HL-60/S4 (cell line): ENCODE measurements around the gene TTC8.
"Not testable (repeated sequence)": the region's sequence is repeated elsewhere in the genome, so short reads cannot be mapped to it uniquely, and the experiment has no call there.

Experiments used
- in situ Hi-C: fragments of 300-500 bp; cut with MboI; formaldehyde crosslinking; loops from 2 replicates; pipeline ENCODE4 v1.14.3; 2022; ENCODE audit warnings: low sequenced_read_pairs

The TTC8 gene

DNA sequence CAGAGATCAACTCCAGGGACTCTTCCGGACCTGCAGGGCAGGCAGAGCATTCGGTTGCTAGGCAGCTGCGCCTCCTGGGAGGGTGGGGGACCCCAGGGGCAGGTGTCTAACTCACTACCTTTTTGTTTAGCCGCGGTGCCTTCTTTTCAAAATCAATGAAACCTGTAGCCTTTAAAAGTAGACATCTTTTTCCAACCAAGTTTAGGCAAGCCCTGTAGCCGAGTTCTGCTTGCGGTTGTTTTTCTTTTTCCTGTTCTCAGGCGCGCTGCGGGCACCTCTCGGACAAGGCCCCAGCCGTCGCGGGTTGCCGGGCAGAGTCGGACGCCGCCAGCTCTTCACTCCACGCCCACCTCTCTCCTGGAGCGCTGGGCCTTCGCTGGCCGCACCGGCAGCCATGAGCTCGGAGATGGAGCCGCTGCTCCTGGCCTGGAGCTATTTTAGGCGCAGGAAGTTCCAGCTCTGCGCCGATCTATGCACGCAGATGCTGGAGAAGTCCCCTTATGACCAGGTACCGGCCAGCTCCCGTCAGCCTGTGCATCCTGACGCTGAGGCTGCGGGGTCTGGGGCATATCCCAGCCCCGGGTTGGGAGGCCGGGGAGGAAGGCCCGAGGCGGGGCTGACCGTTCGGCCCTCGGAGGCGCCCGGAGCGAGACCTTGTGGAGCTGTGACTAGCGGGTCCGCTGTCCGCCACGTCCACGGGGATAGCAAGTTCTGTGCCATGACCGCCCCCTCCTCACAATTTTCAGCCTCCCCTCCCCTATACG lies at the start of gene TTC8:
Gene TTC8 (plus strand): TSS at position 338 of the 764 bp plus-strand sequence. CDS start 57 bp downstream, at position 395.
- in situ Hi-C loops: no loop called here

DNA sequence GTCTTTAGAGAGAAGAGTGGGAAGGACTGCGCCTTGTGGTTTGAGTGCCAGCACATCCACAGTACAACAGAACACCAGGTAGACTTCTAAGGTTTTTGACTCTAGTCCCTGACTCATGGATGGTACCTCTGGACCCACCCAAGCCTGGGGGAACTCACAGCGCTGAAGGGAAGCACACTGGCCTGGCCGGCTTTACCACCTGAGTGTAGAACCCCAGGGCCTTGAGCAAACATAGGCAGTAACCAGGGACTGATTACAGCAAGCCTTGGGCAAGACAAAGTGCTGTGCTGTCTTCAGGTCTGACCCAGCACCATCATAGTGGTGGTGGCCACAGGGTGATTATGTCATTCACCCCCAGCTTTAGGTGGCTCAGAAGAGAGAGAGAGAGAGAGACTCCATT lies 48.9 kb upstream of the TTC8 start:
- in situ Hi-C loops: no loop called here

DNA sequence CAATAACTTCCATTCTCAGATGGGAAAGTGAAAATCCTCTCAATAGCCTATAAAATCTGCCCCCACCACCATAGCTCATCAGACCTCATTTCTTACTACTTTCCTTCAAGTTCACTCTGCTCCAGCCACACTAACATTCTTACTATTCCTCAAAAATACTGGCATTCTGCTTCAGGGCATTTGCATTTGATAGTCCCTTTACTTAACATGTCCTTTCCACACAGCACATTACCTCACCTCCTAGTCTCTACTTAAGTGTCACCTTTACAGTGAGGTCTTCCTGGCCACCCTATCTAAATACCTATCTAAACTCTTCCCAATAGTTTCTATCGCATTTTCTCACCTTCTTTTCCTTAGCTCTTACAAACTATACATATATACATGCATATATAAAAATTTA lies 38.5 kb upstream of the TTC8 start:
- in situ Hi-C loops: no loop called here

DNA sequence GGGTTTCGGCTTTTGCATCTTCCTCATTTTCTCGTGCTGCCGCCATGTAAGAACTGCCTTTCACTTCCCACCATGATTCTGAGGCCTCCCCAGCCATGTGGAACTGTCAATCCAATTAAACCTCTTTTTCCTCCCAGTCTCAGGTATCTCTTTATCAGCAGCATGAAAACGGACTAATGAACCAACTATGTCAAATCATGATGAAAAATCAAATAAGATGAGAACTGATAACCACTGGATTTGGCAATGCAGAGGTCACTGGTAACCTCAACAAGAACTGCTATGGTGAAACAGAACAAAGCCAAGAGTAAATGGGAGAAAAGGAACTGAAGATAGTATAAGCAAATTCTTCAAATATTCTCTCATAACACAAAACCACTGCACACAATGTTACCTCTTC lies 37.7 kb upstream of the TTC8 start:
- in situ Hi-C loops: no loop called here

DNA sequence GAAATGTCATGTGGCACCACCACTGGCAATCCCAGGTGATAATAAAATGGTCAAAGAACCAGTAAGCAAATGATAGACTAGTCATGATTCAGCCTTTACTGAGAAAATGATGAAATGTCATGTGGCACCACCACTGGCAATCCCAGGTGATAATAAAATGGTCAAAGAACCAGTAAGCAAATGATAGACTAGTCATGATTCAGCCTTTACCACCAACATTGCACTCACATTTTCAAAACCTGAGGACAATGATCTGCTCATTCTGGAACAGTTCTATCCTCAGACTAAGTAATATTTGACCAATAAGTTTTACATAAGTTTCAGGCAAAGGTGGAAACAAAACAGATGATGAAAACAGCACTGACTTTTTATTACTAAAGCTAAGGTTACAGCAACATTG lies 34.9 kb upstream of the TTC8 start:
- in situ Hi-C loops: not testable (repeated sequence)

DNA sequence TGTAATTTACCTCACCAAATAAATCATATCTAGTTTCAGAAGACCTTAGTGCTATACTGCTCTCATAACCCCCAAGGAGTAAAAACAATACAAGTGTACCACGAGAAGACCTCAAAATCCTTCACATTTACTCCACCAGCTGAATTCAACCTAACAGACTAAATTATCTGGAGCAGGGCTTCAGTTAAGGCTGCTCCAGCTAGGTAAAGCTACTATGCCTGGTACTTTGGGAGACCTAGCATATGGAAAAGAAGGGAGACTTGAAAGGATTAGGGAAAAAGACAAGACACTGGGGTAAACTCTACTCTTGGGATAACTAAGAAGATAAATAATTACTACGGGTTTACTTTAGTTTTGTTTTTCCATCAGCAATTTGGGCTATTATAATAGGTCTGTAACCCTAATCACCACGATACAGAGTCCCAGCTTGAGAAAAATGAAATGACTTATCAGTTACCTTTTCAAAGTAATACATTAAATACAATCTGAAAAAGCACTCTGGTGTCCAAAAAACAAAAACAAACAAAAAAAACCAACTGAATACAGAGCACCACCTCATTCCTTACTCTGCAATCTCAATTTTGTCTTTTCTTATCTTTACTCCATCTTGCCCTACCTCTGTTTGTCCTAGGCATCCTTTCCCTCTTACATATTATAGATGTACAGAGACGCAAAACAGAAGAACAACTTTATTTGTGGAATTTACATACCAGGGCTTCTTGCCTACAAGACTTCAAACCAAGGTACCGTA lies 33.8 kb upstream of the TTC8 start:
- in situ Hi-C loops: no loop called here

DNA sequence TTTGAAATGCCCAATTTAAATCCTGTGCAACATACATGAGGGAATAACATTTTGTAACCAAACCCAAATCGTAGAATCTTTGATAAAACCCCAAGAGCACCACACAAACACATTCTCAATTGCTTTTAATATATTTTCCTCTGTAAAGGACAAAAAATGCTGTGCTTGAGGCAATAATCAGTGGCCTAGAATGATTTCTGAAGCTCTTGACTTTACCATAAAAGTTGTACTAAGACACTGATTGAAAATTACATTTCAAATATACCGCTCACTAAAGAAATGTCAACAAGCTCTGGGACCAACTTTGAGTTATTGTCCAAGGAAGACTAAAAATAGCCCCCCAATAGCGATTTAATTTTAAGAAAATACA lies 33.2 kb upstream of the TTC8 start:
- in situ Hi-C loops: no loop called here

DNA sequence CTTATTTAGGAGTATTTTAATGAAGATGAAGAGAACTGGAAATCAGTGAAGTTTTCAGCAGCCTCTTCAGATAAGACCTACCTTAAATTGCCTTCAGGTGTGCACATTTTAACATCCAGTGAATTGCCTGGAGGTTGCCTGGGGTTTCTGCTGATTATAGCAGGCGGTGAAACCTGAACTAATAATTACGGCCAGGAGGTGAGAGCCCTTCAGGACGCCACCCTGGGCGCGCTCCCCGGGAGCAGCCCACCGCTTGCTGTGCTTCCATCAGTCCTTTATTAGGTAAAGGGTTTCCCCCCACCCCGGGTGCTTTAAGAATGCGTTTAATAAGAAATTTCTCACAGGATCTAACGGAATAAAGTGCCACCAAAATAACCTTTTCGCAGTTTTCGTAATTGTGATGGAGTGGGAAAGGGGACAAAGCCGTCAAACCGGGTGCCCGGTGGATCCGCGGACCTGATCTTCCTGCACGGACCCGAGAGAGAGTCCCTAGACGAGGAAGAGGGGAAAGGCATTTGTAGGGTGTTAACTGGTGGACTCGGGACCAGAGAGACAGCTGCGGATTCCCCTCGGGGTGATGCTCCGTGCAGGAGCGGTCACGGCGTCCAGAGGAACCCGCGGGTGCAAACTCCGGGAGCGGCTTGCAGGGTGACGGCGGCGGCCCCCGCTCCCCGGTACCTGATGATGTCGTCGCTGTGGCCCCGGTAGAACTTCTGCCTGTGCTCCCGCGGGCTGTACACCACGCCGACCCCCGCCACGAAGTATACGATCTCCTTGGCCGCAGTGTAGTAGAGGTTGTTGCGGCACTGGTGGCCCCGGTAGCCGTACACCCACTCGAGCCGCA lies 32.6 kb upstream of the TTC8 start:
- in situ Hi-C loops: no loop called here

DNA sequence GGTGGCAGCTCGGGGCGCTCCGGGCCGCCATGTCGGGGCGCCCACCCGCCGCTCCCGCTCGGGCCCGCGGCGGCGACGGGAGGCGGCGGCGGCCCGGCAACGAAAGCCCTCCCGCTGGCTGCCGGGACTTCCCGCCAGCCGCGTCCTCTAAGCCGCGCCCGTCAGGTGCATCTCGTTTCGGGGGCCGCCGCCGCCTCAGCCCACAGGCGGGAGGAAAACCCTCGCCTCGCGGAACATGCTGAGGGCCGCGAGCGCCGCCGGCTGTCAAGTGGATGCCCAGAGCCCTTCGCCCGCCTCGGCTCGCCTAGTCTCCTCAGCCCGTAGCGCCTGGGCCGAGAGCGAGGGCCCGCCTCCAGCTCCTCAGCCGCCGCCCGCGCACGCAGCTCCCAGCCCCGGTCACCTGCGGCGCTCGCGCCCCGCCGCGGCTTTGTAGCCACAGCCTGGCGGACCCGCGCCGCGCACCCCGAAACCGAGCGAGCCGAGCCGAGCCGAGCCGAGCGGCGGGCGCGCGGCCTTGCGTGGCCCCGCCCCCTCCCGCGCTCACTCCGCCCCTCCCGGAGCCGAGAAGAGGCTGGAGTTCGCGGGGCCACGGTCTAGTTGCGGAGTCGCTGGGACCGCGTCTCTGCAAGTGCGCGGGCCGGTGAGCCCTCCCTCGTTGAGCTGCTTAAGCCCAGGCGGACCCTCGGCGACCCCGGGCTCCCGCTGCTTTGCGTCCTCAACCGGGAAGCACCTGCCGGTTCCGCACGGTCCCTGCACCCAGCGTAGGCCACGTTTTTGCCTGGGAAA lies 31.8 kb upstream of the TTC8 start, which contains the start of gene EML5:
Gene EML5 (minus strand): TSS at position 481 of the 786 bp plus-strand sequence. CDS start 450 bp downstream, at position 31.
- in situ Hi-C loops: no loop called here

DNA sequence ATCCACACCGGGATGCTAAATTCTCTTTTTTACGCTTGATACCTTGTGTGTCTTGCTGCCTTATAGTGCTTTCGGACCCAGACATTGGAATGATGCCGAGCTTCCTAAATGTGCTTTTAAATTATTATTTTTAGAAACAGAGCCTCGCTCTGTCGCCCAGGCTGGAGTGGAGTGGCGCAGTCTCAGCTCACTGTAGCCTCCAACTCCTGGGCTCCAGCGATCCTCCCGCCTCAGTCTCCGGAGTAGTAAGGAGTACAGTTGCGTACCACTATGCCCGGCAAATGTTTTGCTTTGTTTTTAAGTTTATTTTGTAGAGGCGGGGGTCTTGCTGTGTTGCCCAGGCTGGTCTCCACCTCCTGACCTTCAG lies 31.2 kb upstream of the TTC8 start:
- in situ Hi-C loops: no loop called here

DNA sequence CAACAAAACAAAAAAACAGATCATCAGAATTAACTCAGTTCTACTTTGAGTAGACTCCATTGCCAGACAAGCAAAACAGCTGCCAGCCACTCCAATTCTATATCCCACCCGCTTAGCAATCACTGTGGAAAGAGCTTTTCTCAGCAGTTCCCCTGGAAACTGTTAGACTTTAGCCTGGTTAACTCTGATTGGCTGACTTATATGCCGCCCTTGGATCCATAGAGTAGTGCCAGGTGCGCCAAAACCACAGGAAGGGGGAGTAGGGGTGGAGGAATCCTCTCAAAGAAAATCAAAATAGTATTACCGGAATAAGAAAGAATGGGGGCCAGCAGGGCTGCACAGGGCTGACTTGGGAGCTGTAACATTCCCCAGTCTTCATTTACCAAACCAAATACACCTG lies 26.3 kb upstream of the TTC8 start:
- in situ Hi-C loops: no loop called here

DNA sequence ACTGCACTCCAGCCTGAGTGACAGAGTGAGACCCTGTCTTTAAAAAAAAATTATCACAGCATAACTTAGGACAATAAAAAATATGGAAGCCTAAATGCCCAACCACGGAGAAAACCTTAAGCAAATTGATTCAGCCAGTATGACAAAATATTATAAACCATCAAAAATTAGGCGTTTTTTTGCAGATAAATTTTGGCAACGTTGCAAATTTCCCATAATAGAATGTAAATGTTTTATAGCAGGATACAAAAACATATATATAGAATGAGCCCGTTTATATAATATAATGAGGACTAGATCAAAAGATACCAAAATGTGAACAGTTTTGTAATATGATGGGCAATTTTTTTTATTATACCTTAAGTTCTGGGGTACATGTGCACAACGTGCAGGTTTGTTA lies 24.9 kb upstream of the TTC8 start:
- in situ Hi-C loops: no loop called here

DNA sequence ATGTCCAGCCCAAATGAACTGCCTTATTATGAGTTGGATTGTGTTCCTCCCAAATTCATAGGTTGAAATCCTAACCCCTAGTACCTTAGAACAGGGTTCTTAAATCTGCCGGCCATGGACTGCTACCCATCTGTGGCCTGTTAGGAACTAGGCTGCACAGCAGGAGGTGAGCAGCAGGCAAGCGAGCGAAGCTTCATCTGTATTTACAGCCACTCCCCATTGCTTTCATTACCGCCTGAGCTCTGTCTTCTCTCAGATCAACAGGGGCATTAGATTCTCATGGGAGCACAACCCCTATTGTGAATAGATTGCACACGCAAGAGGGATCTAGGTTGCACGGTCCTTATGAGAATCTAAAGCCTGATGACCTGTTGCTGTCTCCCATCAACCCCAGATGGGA lies 21.9 kb upstream of the TTC8 start:
- in situ Hi-C loops: no loop called here

DNA sequence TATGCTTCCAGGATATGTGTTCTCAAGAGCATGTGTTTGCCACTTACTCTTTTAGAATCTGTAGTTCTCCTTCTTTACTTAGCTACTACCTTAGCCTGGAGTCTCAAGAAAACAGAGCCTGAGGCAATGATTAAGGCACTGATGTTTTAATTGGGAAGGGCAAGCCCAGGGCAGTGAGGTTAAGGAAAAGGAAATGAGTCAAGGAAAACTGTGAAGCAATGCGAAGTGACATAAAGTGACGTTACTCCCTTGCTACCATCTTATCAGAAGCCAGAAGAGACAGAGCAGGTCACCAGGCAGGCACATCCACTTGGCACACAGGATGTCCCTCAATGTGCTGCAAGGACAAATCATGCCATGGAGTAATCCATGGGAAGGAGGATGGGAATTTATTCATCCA lies 20.4 kb upstream of the TTC8 start:
- in situ Hi-C loops: no loop called here

DNA sequence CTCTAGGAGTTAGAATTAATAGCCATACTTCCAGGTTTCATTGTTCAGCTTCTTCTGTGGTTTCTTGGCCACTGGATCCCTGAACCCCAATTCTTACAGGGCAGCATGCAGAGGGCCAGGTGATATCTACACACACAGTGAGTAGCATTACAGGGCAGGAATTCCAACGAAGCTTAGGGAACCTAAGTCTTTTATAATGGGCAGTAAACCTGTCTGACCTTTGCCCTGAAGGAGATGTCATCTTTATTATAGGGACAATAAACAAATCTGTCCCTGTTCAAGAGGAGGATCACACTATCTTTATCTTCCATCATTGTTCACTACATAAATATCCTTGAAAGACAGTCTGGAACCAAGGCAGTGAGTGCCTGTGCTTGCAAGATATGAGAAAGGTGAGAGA lies 20.0 kb upstream of the TTC8 start:
- in situ Hi-C loops: no loop called here

DNA sequence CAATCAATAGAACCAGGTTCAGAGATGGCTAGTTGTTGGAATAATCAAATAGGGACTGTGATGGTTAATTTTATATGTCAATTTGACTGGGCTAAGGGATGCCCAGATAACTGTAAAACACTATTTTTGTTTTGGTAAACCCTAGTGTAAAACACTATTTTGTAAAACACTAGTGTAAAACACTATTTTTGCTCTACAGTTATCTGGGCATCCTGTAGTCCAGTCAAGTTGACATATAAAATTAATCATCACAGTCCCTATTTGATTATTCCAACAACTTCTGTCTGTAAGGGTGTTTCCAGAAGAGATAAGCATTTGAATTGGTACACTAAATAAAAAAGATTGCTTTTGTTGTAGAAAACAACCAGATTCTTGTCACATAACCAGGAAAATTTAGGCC lies 16.1 kb upstream of the TTC8 start:
- in situ Hi-C loops: no loop called here

DNA sequence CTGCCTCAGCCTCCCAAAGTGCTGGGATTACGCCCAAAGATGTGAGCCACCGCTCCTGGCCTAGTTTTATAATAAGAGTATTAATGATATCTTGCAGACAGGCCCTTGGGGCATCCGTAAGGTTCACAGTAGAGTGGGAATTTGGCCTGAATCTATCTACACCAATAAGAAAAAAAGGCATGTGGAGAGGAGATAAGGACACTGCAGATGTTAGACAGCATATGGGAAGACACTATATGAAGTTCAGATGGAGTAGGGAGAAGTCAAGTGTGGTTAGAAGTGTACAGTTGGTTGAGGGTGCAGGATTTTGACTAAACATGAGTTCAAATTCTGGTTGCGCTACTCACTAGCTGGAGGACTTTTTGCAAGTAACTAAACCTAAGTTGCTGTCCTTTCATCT lies 8.5 kb upstream of the TTC8 start:
- in situ Hi-C loops: no loop called here

DNA sequence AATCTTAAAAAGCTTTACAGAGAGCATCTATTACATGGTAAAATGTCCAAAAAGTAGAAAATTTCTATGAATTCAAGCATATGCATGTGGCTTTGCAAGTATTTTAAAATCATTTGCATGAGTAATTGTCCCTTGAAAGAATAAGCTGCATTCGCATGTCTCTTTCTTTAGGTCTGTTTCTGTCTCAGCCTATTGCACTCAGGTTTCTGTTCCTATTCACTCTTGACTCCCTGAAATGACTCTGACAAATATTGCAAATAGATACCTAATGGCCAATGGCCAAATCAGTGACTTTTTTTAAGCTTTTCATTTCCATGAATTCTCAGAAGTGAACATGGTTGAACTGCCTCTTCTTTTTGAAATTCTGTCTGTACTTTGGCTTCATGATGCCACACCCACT lies 6.4 kb upstream of the TTC8 start:
- in situ Hi-C loops: no loop called here

DNA sequence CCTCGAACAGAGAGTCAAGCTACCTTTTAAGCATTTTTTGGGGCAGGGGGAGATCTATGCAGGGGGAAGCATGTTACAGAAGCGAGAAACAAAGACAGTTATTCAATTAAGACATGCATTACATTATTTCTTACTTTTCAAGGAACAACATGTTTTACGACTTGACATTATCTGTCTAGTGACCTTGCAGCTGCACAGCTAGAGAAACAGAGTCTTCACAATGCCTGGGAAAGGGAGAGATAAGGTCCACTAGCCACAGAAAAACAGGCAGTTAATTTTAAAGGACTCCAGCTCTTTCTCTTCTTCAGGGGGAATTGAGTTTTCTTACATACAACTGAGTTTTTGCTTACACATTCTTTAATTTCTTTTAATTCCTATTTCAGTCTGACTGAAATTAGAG lies 4.8 kb upstream of the TTC8 start:
- in situ Hi-C loops: not testable (repeated sequence)

DNA sequence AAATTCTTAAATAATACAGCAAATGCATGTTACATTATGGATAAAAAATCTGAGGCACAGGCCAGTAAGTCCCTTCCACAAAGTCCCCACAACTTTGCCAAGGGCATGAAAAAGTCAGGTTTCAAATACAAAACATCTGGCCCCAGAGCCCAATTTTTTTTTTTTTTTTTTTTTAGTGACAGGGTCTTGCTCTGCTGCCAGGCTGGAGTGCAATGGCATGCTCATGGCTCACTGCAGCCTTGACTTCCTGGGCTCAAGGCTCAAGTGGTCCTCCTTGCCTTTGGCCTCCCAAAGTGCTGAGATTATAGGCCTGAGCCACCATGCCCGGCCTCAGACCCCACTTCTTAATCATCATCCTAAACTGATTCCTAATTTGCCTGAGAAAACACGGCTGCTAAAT lies 3.1 kb upstream of the TTC8 start:
- in situ Hi-C loops: no loop called here

DNA sequence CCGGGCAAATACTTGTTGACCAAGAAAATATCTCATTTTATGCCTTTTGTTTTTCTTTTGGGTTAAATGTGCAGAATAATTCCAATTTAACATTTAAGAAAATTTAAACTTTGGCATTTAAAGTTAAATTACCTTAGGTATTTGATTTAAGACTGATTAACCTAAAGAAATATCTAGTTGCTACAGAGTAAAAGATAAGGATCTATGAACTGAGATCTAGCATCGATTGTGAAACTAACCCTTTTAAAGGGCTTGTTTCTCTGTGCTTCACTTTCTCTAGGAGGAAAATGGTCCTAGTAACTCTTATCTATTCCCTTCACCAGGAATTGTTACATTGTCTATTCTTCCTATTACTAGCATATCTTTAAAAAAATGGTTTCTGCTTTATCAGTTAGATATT lies 2.6 kb upstream of the TTC8 start:
- in situ Hi-C loops: no loop called here
